MCF 10A (cell line): ENCODE measurements around the gene BCKDK. TPM values are rescaled to one million over a fixed set of nuclear protein-coding genes. Genes with fewer than 3 reads are reported as not detected.
"Not testable (repeated sequence)": the region's sequence is repeated elsewhere in the genome, so short reads cannot be mapped to it uniquely, and the experiment has no call there.

Source experiments
- BruUV-seq: library from RNA; stranded (reverse); fragments of 400-500 nt; replicated peaks from 2 replicates; lab custom pipeline; 2021; lab: Mats Ljungman, UMichigan
- CTCF ChIA-PET: fragments of 300-600 bp; sonication (Branson Sonifier 250); formaldehyde crosslinking; extraction: SDS; loops from one replicate; lab custom pipeline; 2021; ENCODE audit warnings: antibody characterized with exemption, inconsistent platforms; lab: Yijun Ruan, JAX
- POLR2A ChIA-PET: fragments of 300-600, 350-650 bp; sonication (Branson Sonifier 250); formaldehyde crosslinking; extraction: SDS; loops from one replicate; lab custom pipeline; 2020; ENCODE audit warnings: antibody characterized with exemption, inconsistent platforms; lab: Yijun Ruan, JAX
- DNase-seq: peaks from one replicate; pipeline ENCODE4 v3.0.0-alpha.2; 2018; ENCODE audit not compliant: unreplicated experiment
- H3K27ac Mint-ChIP-seq: one replicate; pipeline ENCODE4 v1.8.0; 2022; ENCODE audit warnings: mild to moderate bottlenecking, low read depth, mixed read lengths; ENCODE audit not compliant: unreplicated experiment
- H3K27me3 Mint-ChIP-seq: one replicate; pipeline ENCODE4 v1.8.0; 2022; ENCODE audit warnings: mixed read lengths; ENCODE audit not compliant: insufficient read depth, unreplicated experiment
- H3K36me3 Mint-ChIP-seq: one replicate; pipeline ENCODE4 v1.8.0; 2022; ENCODE audit warnings: mild to moderate bottlenecking, moderate library complexity, mixed read lengths; ENCODE audit not compliant: insufficient read depth, unreplicated experiment
- H3K4me1 Mint-ChIP-seq: one replicate; pipeline ENCODE4 v1.8.0; 2022; ENCODE audit warnings: mixed read lengths; ENCODE audit not compliant: insufficient read depth, unreplicated experiment
- H3K4me3 Mint-ChIP-seq: one replicate; pipeline ENCODE4 v1.8.0; 2022; ENCODE audit warnings: mild to moderate bottlenecking, moderate library complexity, mixed read lengths; ENCODE audit not compliant: unreplicated experiment
- H3K9me3 Mint-ChIP-seq: one replicate; pipeline ENCODE4 v1.8.0; 2022; ENCODE audit warnings: mixed read lengths; ENCODE audit not compliant: unreplicated experiment
- CTCF ChIP-seq: fragments of 200-600 bp; IDR thresholded peaks from one replicate; pipeline ENCODE4 v1.8.0; 2022; ENCODE audit warnings: antibody characterized with exemption, mild to moderate bottlenecking; ENCODE audit not compliant: unreplicated experiment
- intact Hi-C: fragments of 100-400 bp; cut with micrococcal nuclease; formaldehyde crosslinking; loops from 2 replicates; pipeline ENCODE4 v1.14.1; 2022
- total RNA-seq: library from RNA; stranded (reverse); gene quantifications from 2 replicates; pipeline ENCODE4 v1.2.3, GENCODE V29; 2022

The BCKDK gene
- total RNA-seq, 1 experiment from 2014 or later = 41.0 TPM

GRCh38 chr16:31143694-31144148, 35.5 kb downstream of the BCKDK start:
- Mint-ChIP-seq H3K27ac (no peak overlapping the region), H3K4me3 (peak overlapping the region; percentile 71), H3K27me3 (no peaks in the 10 kb centered on the region), H3K4me1 (peaks cover 13% of the 10 kb centered on the region), H3K36me3 (no peaks in the 10 kb centered on the region), H3K9me3 (no peaks in the 10 kb centered on the region)
- CTCF ChIA-PET = interaction anchor here (0.6 to 3.8 kb wide), 16 partner anchors 8 to 725 kb away, joined by 3 to 29 read pairs (median 5); partner anchors contain the start of genes BCKDK, KAT8 and ZNF843
- POLR2A ChIA-PET = interaction anchor here (0.6 to 3.3 kb wide), 3 partner anchors 20 to 44 kb away, joined by 3 to 53 read pairs (median 4); partner anchors contain the start of gene FUS
- intact Hi-C loops = loop anchor here (2.0 to 5.0 kb wide), 3 partner anchors 34 to 111 kb away; partner anchors contain the start of gene STX4
- no peak for TF ChIP-seq CTCF
- DNase-seq = no peak
- BruUV-seq = no TSS peak

- H3K27ac Mint-ChIP-seq, H3K4me3 Mint-ChIP-seq, DNase-seq, BruUV-seq, H3K9me3 Mint-ChIP-seq, H3K36me3 Mint-ChIP-seq, H3K27me3 Mint-ChIP-seq: not testable (repeated sequence)
- CTCF ChIA-PET = interaction anchor here (0.6 to 3.2 kb wide), 13 partner anchors 12 to 725 kb away, joined by 3 to 29 read pairs (median 4); partner anchors contain the start of genes KAT8 and ZNF843
- peaks cover 13% of the 10 kb centered on the region for H3K4me1 Mint-ChIP-seq
- POLR2A ChIA-PET = interaction anchor here (3.3 kb wide), 1 partner anchor 36 kb away, joined by 53 read pairs; the partner anchor contains the start of gene FUS
- intact Hi-C loops = loop anchor here (5.0 kb wide), 2 partner anchors 33 to 112 kb away; partner anchors contain the start of gene STX4
Measured at GRCh38 chr16:31144418-31144817, 36.2 kb downstream of the BCKDK start.

- Mint-ChIP-seq H3K9me3 (no peaks in the 10 kb centered on the region), H3K4me1 (peaks cover 12% of the 10 kb centered on the region), H3K36me3 (no peaks in the 10 kb centered on the region), H3K27ac (no peak overlapping the region), H3K27me3 (no peaks in the 10 kb centered on the region), H3K4me3 (no peak overlapping the region)
- no TSS peak for BruUV-seq
- CTCF ChIA-PET = interaction anchor here (0.6 to 2.5 kb wide), 5 partner anchors 11 to 724 kb away, joined by 4 to 7 read pairs (median 5); partner anchors contain the start of gene ZNF843
- DNase-seq = no peak
- intact Hi-C loops = no loop called here
- POLR2A ChIA-PET = interaction anchor here (1.1 kb wide), 1 partner anchor 28 kb away, joined by 3 read pairs; the partner anchor contains the start of gene KAT8
- no peak for TF ChIP-seq CTCF
Measured at GRCh38 chr16:31145398-31145990, 37.3 kb downstream of the BCKDK start.

GRCh38 chr16:31147574-31147973, 39.4 kb downstream of the BCKDK start:
- no peak for DNase-seq
- no peak for TF ChIP-seq CTCF
- POLR2A ChIA-PET = interaction anchor here (0.6 kb wide), 1 partner anchor 227 kb away, joined by 3 read pairs; no protein-coding TSS in a partner anchor
- intact Hi-C loops = no loop called here
- CTCF ChIA-PET = interaction anchor here (0.6 kb wide), 1 partner anchor 8 kb away, joined by 3 read pairs; no protein-coding TSS in a partner anchor
- H3K4me1 Mint-ChIP-seq = no peaks in the 10 kb centered on the region
- no peaks in the 10 kb centered on the region for H3K27me3 Mint-ChIP-seq
- H3K27ac Mint-ChIP-seq = no peak overlapping the region
- no peak overlapping the region for H3K4me3 Mint-ChIP-seq
- BruUV-seq = no TSS peak
- H3K36me3 Mint-ChIP-seq = no peaks in the 10 kb centered on the region
- H3K9me3 Mint-ChIP-seq = no peaks in the 10 kb centered on the region
